Measurements from ENCODE around the gene PAX8.

DNA sequence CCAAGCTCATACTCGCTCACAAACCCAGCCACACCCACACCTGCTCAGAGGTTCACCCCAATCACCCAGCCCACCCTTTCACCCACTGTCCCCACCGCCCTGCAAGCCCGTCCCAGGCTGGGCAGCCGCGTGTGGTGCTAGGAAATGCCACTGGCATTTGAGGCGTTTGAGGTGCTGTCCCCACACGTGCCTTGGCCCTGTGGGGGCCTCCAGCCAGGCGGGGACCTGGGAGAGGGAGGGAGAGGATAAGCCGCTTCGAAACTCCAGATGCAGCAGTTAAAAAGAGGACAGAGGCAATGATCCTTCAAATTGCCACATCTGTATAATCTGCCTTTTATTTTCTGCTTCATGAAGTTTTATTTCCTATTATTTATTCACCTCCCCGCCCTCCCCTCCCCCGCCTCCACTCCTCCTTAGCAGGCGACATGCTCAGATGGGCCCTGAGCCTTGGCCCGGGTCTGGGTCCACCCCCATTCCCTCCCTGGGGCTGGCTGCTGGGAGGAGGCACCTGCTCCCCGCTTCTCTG is 69.0 kb downstream of the PAX8 start:
- TF ChIP-seq, protein P1, sequence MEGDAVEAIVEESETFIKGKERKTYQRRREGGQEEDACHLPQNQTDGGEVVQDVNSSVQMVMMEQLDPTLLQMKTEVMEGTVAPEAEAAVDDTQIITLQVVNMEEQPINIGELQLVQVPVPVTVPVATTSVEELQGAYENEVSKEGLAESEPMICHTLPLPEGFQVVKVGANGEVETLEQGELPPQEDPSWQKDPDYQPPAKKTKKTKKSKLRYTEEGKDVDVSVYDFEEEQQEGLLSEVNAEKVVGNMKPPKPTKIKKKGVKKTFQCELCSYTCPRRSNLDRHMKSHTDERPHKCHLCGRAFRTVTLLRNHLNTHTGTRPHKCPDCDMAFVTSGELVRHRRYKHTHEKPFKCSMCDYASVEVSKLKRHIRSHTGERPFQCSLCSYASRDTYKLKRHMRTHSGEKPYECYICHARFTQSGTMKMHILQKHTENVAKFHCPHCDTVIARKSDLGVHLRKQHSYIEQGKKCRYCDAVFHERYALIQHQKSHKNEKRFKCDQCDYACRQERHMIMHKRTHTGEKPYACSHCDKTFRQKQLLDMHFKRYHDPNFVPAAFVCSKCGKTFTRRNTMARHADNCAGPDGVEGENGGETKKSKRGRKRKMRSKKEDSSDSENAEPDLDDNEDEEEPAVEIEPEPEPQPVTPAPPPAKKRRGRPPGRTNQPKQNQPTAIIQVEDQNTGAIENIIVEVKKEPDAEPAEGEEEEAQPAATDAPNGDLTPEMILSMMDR (IDR thresholded peaks at IDR 0.05; ENCODE audit: borderline replicate concordance, extremely low read depth, low read length, poor library complexity, severe bottlenecking): no peak
- no peak for TF ChIP-seq EZH2 (IDR thresholded peaks at IDR 0.05; ENCODE audit: borderline replicate concordance, low read depth, low read length, severe bottlenecking)

Data from DND-41 (cell line).